GM23338 (cell line): Measurements from ENCODE around the gene SLC2A6. TPM values are rescaled to one million over a fixed set of nuclear protein-coding genes. Genes with fewer than 3 reads are reported as not detected.

Source experiments
- ATAC-seq: fragments of 200-7000 bp; cut with Tn5 transposase; 3 replicates; pipeline ENCODE4 v1.9.1; 2020
- DNase-seq: peaks from one replicate; pipeline ENCODE4 v3.0.0-alpha.2; 2015; ENCODE audit warnings: low spot score
- H2AFZ ChIP-seq: fragments of 200-600 bp; sonication (generic); 2 replicates; pipeline ENCODE4 v1.8.0; 2016; ENCODE audit warnings: antibody characterized with exemption, mild to moderate bottlenecking, moderate library complexity
- H3F3A ChIP-seq: fragments of 200-600 bp; sonication (generic); replicated peaks from 2 replicates; pipeline ENCODE4 v1.8.0; 2017; ENCODE audit warnings: antibody characterized with exemption, mixed run types, low read depth
- H3K27ac ChIP-seq: fragments of 200-600 bp; sonication (generic); 2 replicates; pipeline ENCODE4 v1.6.1; 2016; ENCODE audit warnings: low read depth
- H3K27me3 ChIP-seq: fragments of 200-600 bp; sonication (generic); 2 replicates; pipeline ENCODE4 v1.8.0; 2016; ENCODE audit warnings: mild to moderate bottlenecking, mixed run types, moderate library complexity; ENCODE audit not compliant: insufficient read depth
- H3K36me3 ChIP-seq: fragments of 200-600 bp; sonication (generic); 2 replicates; pipeline ENCODE4 v1.8.0; 2016; ENCODE audit warnings: mild to moderate bottlenecking; ENCODE audit not compliant: insufficient read depth
- H3K4me1 ChIP-seq: fragments of 200-600 bp; sonication (generic); 2 replicates; pipeline ENCODE4 v1.8.0; 2016; ENCODE audit warnings: mild to moderate bottlenecking, moderate library complexity; ENCODE audit not compliant: insufficient read depth
- H3K4me2 ChIP-seq: fragments of 200-600 bp; sonication (generic); 2 replicates; pipeline ENCODE4 v1.7.1; 2017; ENCODE audit warnings: mixed run types
- H3K4me3 ChIP-seq: fragments of 200-600 bp; sonication (generic); 2 replicates; pipeline ENCODE4 v1.6.1; 2016; ENCODE audit warnings: mixed run types
- H3K79me2 ChIP-seq: fragments of 200-600 bp; sonication (generic); replicated peaks from 2 replicates; pipeline ENCODE4 v1.8.0; 2017; ENCODE audit warnings: mild to moderate bottlenecking; ENCODE audit not compliant: insufficient read depth
- H3K9me2 ChIP-seq: fragments of 200-600 bp; sonication (generic); 2 replicates; pipeline ENCODE4 v1.8.0; 2017; ENCODE audit not compliant: insufficient read depth
- H4K20me1 ChIP-seq: fragments of 200-600 bp; sonication (generic); replicated peaks from 2 replicates; pipeline ENCODE4 v1.8.0; 2017; ENCODE audit warnings: mild to moderate bottlenecking; ENCODE audit not compliant: insufficient read depth
- H3K27ac Mint-ChIP-seq: 2 replicates; pipeline ENCODE4 v1.8.0; 2020; ENCODE audit warnings: inconsistent platforms, mild to moderate bottlenecking, moderate library complexity, mixed read lengths
- H3K27me3 Mint-ChIP-seq: 3 replicates; pipeline ENCODE4 v1.8.0; 2022; ENCODE audit warnings: low read depth, mild to moderate bottlenecking, moderate library complexity, mixed read lengths, inconsistent platforms; ENCODE audit not compliant: insufficient read depth, poor library complexity
- H3K36me3 Mint-ChIP-seq: 3 replicates; pipeline ENCODE4 v1.8.0; 2021; ENCODE audit warnings: low read depth, mild to moderate bottlenecking, inconsistent platforms, moderate library complexity, mixed read lengths
- H3K4me1 Mint-ChIP-seq: 3 replicates; pipeline ENCODE4 v1.8.0; 2020; ENCODE audit warnings: mild to moderate bottlenecking, inconsistent platforms, mixed read lengths
- H3K4me3 Mint-ChIP-seq: 3 replicates; pipeline ENCODE4 v1.8.0; 2021; ENCODE audit warnings: moderate library complexity, mild to moderate bottlenecking, inconsistent platforms, mixed read lengths
- H3K9me3 Mint-ChIP-seq: 3 replicates; pipeline ENCODE4 v1.8.0; 2020; ENCODE audit warnings: moderate library complexity, mild to moderate bottlenecking, inconsistent platforms, mixed read lengths
- CREB1 ChIP-seq: fragments of 250-450 bp; sonication (Bioruptor Pico); IDR thresholded peaks from 2 replicates; pipeline ENCODE4 v1.5.0; 2020; ENCODE audit warnings: low read depth, mild to moderate bottlenecking, moderate library complexity
- CTCF ChIP-seq, 2 experiments: fragments of 200-600 bp in 1 of 2; sonication (generic) in 1 of 2; conservative IDR thresholded peaks; 2 replicates each; pipeline versions ENCODE4 v1.5.1 to v1.6.1; 2016 to 2017; ENCODE audit warnings: antibody characterized with exemption in 2 of 2, low read depth in 2 of 2, mild to moderate bottlenecking in 2 of 2, moderate library complexity in 1 of 2
- ETS1 ChIP-seq: IDR thresholded peaks from 2 replicates; pipeline ENCODE4 v1.6.1; 2016; ENCODE audit warnings: antibody characterized with exemption
- EZH2 ChIP-seq: fragments of 200-600 bp; sonication (generic); IDR thresholded peaks from one replicate; pipeline ENCODE4 v1.8.0; 2017; ENCODE audit warnings: antibody characterized with exemption, mild to moderate bottlenecking, low read depth; ENCODE audit not compliant: unreplicated experiment
- EZH2phosphoT487 ChIP-seq: fragments of 200-600 bp; sonication (generic); IDR thresholded peaks from one replicate; pipeline ENCODE4 v1.8.1; 2018; ENCODE audit warnings: antibody characterized with exemption; ENCODE audit not compliant: unreplicated experiment
- JUNB ChIP-seq: IDR thresholded peaks from one replicate; pipeline ENCODE4 v1.6.1; 2016; ENCODE audit warnings: antibody characterized with exemption; ENCODE audit not compliant: unreplicated experiment
- NANOG ChIP-seq: IDR thresholded peaks from 2 replicates; pipeline ENCODE4 v1.6.1; 2016; ENCODE audit warnings: antibody characterized with exemption, borderline replicate concordance
- POLR2AphosphoS5 ChIP-seq: IDR thresholded peaks from 2 replicates; pipeline ENCODE4 v1.6.1; 2016; ENCODE audit warnings: antibody characterized with exemption, low read depth
- REST ChIP-seq: IDR thresholded peaks from one replicate; pipeline ENCODE4 v1.6.1; 2018; ENCODE audit warnings: antibody characterized with exemption; ENCODE audit not compliant: unreplicated experiment
- STAT1 ChIP-seq: IDR thresholded peaks from one replicate; pipeline ENCODE4 v1.6.1; 2016; ENCODE audit warnings: antibody characterized with exemption; ENCODE audit not compliant: unreplicated experiment
- ZNF114 ChIP-seq: fragments of 250-450 bp; sonication (Bioruptor Pico); IDR thresholded peaks from 2 replicates; pipeline ENCODE4 v1.5.0; 2020; ENCODE audit warnings: mild to moderate bottlenecking, moderate library complexity
- ZNF331 ChIP-seq: fragments of 250-450 bp; sonication (Bioruptor Pico); IDR thresholded peaks from 2 replicates; pipeline ENCODE4 v1.5.0; 2020; ENCODE audit warnings: low read depth, mild to moderate bottlenecking, moderate library complexity
- ZNF462 ChIP-seq: fragments of 250-450 bp; sonication (Bioruptor Pico); IDR thresholded peaks from 2 replicates; pipeline ENCODE4 v1.5.0; 2020; ENCODE audit warnings: mild to moderate bottlenecking, moderate library complexity
- polyA plus RNA-seq: library from polyadenylated mRNA; unstranded; fragments of >200 nt; fragmentation: Nextera tagmentation; extraction: Ambion mirVana; gene quantifications from 2 replicates; pipeline ENCODE4 v1.2.1, GENCODE V29; 2016
- total RNA-seq: library from RNA; depleted of rRNA; stranded (reverse); fragments of >200 nt; shearing (Covaris generic); gene quantifications from 2 replicates; pipeline ENCODE4 v1.2.3, GENCODE V29; 2014

SLC2A6 gene
- total and polyA plus RNA-seq, 2 experiments from 2014 or later, result 17.5 to 39.3 TPM

GRCh38 chr9:133490865-133491655 lies 12.2 kb upstream of the SLC2A6 start:
- Mint-ChIP-seq H3K36me3 (no peaks in the 10 kb centered on the region), H3K9me3 (no peaks in the 10 kb centered on the region; the same call in 2 of the 3 replicates), H3K27me3 (peaks cover 7% of the 10 kb centered on the region), H3K4me3 (no peak overlapping the region), H3K4me1 (no peaks in the 10 kb centered on the region), H3K27ac (no peak overlapping the region)
- Histone ChIP-seq H3K4me1 (no peaks in the 10 kb centered on the region), H2AFZ (no peak overlapping the region), H3F3A (peaks cover under 1% of the 10 kb centered on the region; the same call in 1 of the 2 replicates), H3K27ac (no peak overlapping the region), H3K9me2 (no peaks in the 10 kb centered on the region), H3K4me2 (no peak overlapping the region), H3K79me2 (no peaks in the 10 kb centered on the region), H4K20me1 (no peaks in the 10 kb centered on the region), H3K27me3 (no peaks in the 10 kb centered on the region), H3K36me3 (no peaks in the 10 kb centered on the region), H3K4me3 (no peak overlapping the region)
- DNase-seq (no peak), ATAC-seq (no peak)
- TF ChIP-seq ZNF462 (CRISPR knock-in tag) (no peak), CTCF (conservative IDR thresholded peaks at IDR 0.05; ENCODE audit: low read depth in 2 of 2) (no peak), REST (no peak), ZNF331 (CRISPR knock-in tag) (no peak), POLR2AphosphoS5 (no peak), ZNF114 (CRISPR knock-in tag) (no peak), NANOG (no peak), EZH2 (no peak), EZH2phosphoT487 (no peak), STAT1 (no peak), CREB1 (CRISPR knock-in tag) (no peak), ETS1 (no peak), JUNB (no peak)
